ENCODE data around the gene ATP13A3. TPM values are rescaled to one million over a fixed set of nuclear protein-coding genes. Genes with fewer than 3 reads are reported as not detected.

Gene ATP13A3
- total RNA-seq, 1 donor from 2014 or later: 60.2 TPM

GRCh38 chr3:194450341-194450740 lies 36.5 kb downstream of the ATP13A3 start:
- no peak for TF ChIP-seq CTCF (IDR thresholded peaks at IDR 0.05; ENCODE audit: unreplicated experiment)
- H3K27me3 Mint-ChIP-seq (ENCODE audit: low read depth): no peaks in the 10 kb centered on the region
- no peak for DNase-seq (ENCODE audit: low spot score in 2 of 2, unreplicated experiment in 2 of 2)
- no peaks in the 10 kb centered on the region for H3K9me3 Mint-ChIP-seq
- no peak overlapping the region for H3K4me3 Mint-ChIP-seq
- H3K4me1 Mint-ChIP-seq: no peaks in the 10 kb centered on the region
- H3K36me3 Mint-ChIP-seq: peaks cover 37% of the 10 kb centered on the region
- no peak overlapping the region for H3K27ac Mint-ChIP-seq

GRCh38 chr3:194449913-194450312 lies 36.9 kb downstream of the ATP13A3 start:
- H3K27me3 Mint-ChIP-seq (ENCODE audit: low read depth): no peaks in the 10 kb centered on the region
- no peaks in the 10 kb centered on the region for H3K9me3 Mint-ChIP-seq
- TF ChIP-seq CTCF (IDR thresholded peaks at IDR 0.05; ENCODE audit: unreplicated experiment): no peak
- no peak overlapping the region for H3K4me3 Mint-ChIP-seq
- DNase-seq (ENCODE audit: low spot score in 2 of 2, unreplicated experiment in 2 of 2): no peak
- H3K36me3 Mint-ChIP-seq: peaks cover 37% of the 10 kb centered on the region
- no peaks in the 10 kb centered on the region for H3K4me1 Mint-ChIP-seq
- no peak overlapping the region for H3K27ac Mint-ChIP-seq

GRCh38 chr3:194447657-194448056 lies 39.1 kb downstream of the ATP13A3 start:
- H3K27me3 Mint-ChIP-seq (ENCODE audit: low read depth): no peaks in the 10 kb centered on the region
- no peaks in the 10 kb centered on the region for H3K4me1 Mint-ChIP-seq
- no peak overlapping the region for H3K4me3 Mint-ChIP-seq
- H3K27ac Mint-ChIP-seq: no peak overlapping the region
- DNase-seq (ENCODE audit: low spot score in 2 of 2, unreplicated experiment in 2 of 2): no peak
- no peaks in the 10 kb centered on the region for H3K9me3 Mint-ChIP-seq
- peaks cover 31% of the 10 kb centered on the region for H3K36me3 Mint-ChIP-seq
- TF ChIP-seq CTCF (IDR thresholded peaks at IDR 0.05; ENCODE audit: unreplicated experiment): no peak

- Mint-ChIP-seq H3K27ac (no peak overlapping the region), H3K4me3 (no peak overlapping the region), H3K4me1 (no peaks in the 10 kb centered on the region), H3K27me3 (ENCODE audit: low read depth) (no peaks in the 10 kb centered on the region), H3K36me3 (peaks cover 33% of the 10 kb centered on the region), H3K9me3 (no peaks in the 10 kb centered on the region)
- TF ChIP-seq CTCF (IDR thresholded peaks at IDR 0.05; ENCODE audit: unreplicated experiment): no peak
- DNase-seq (ENCODE audit: low spot score in 2 of 2, unreplicated experiment in 2 of 2): no peak
These were observed 39.6 kb downstream of the ATP13A3 start for GRCh38 chr3:194447161-194447560.

- H3K27ac Mint-ChIP-seq: no peak overlapping the region
- H3K36me3 Mint-ChIP-seq: peaks cover 31% of the 10 kb centered on the region
- no peaks in the 10 kb centered on the region for H3K4me1 Mint-ChIP-seq
- H3K4me3 Mint-ChIP-seq: no peak overlapping the region
- no peak for DNase-seq (ENCODE audit: low spot score in 2 of 2, unreplicated experiment in 2 of 2)
- no peak for TF ChIP-seq CTCF (IDR thresholded peaks at IDR 0.05; ENCODE audit: unreplicated experiment)
- no peaks in the 10 kb centered on the region for H3K27me3 Mint-ChIP-seq (ENCODE audit: low read depth)
- no peaks in the 10 kb centered on the region for H3K9me3 Mint-ChIP-seq
These were observed 40.0 kb downstream of the ATP13A3 start for GRCh38 chr3:194446754-194447153.

GRCh38 chr3:194446172-194446571 lies 40.6 kb downstream of the ATP13A3 start:
- Mint-ChIP-seq H3K9me3 (no peaks in the 10 kb centered on the region), H3K4me3 (no peak overlapping the region), H3K27ac (no peak overlapping the region), H3K27me3 (ENCODE audit: low read depth) (no peaks in the 10 kb centered on the region), H3K36me3 (peaks cover 28% of the 10 kb centered on the region), H3K4me1 (peaks cover 1% of the 10 kb centered on the region)
- TF ChIP-seq CTCF (IDR thresholded peaks at IDR 0.05; ENCODE audit: unreplicated experiment): no peak
- no peak for DNase-seq (ENCODE audit: low spot score in 2 of 2, unreplicated experiment in 2 of 2)
